Measurements from ENCODE around the gene SPSB4.

SPSB4 gene

GRCh38 chr3:141055136-141055535 lies 4.0 kb downstream of the SPSB4 start:
- no peak for DNase-seq (ENCODE audit: low read depth)

- DNase-seq (ENCODE audit: low read depth): no peak
Observed at GRCh38 chr3:141055536-141056445, 4.6 kb downstream of the SPSB4 start.

DNA sequence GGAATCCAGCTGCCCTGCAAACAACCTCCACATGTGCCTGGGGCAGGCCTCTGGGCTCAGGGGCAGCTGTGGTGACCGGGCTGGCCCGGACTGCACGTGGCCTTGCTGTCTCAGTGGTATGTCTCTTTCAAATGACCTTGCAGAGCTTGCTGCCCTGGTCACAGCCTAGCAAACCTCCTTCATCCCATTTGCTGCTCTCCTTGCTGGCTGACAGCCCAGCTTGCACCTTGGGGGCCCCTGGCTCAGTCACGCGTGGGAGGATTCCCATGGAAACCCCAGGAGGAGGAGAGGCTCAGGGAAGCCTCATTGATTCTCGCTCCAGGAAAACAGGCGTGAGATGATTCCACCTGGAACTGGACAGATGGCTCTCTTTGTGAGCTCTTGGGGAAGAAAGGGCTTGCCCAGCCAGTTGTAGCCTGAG lies 5.6 kb downstream of the SPSB4 start:
- DNase-seq (ENCODE audit: low read depth): no peak

DNA sequence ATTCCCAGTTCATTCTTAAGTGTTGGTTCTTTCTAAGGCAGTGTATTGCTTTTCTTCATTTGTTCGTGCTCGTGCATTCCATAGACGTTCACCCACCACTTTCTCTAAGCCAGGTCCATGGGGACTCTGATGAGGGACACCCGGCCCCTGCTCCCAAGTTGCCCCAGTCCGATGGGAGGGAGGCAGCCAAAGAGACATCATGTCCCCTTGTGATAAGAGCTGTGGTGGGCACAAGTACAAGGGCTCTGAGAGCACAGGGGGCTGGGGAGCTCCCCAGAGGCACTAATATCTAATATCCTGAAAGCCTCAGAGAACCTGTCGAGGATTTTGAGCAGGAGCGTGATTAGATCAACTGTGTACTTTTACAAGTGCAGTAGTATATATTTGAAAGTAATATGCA lies 6.3 kb downstream of the SPSB4 start:
- DNase-seq (ENCODE audit: low read depth): no peak

DNA sequence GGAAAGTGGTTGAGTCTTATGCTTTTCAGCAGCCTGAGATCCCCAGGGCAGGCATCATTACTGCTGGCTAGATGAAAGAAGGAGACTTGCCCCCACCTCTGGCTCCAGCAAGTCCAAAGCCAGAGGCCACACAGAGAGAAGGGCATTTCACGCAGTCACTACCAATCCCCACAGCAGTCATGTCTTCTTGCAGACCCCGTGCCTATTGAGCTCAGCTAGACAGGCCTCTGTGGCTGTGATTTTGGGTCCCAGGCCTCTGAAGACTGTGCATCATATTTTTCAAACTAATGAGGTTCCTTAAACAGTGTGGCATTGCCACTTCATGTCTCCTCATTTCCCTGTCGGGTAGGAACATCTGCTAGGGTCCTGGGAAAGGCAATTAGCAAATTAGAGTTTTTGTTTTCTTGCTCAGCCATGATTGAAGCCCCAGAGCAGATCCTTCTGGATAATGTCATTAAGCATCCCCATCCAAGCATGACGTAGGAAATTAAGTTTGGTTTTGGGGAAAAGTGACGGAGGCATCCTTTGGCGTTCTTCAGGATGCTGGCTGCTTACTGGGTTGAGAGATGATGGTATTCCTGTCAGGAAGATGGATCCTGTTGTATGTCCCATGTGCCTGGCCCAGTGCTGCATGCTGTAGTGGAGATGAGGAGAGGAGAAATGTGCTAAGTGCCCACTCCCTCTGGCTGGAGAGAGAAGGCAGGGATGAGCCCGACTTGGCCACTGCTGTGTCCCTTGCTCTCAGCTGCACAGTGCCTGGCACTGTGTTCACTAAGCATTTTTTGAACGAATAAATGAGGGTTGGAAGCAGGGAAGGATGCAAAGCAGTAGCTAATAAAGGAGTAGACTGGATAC lies 7.0 kb downstream of the SPSB4 start:
- DNase-seq (ENCODE audit: low read depth): no peak

- DNase-seq (ENCODE audit: low read depth): no peak
Observed at GRCh38 chr3:141058996-141059395, 7.8 kb downstream of the SPSB4 start.

DNA sequence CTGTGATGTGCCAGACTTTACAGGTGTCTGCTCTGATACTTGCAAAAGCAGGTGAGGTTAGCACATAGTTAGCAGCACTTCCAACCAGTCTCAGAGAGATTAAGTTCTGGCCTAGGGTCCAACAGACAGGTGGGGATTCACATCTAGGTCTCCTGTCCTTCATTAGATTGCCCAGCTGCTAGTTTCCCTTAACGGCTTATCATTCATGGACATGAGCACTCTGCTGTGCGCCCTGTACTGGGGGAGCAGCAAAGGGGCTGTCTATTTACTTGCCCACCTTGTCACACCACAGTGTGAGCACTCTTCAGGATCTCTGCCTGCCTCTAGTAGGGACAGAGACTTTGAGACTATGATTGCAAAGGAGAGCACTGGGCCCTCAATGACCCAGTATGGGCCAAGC lies 8.7 kb downstream of the SPSB4 start:
- no peak for DNase-seq (ENCODE audit: low read depth)

GRCh38 chr3:141060327-141060726 lies 9.2 kb downstream of the SPSB4 start:
- no peak for DNase-seq (ENCODE audit: low read depth)

GRCh38 chr3:141063831-141064230 lies 12.7 kb downstream of the SPSB4 start:
- no peak for DNase-seq (ENCODE audit: low read depth)

DNA sequence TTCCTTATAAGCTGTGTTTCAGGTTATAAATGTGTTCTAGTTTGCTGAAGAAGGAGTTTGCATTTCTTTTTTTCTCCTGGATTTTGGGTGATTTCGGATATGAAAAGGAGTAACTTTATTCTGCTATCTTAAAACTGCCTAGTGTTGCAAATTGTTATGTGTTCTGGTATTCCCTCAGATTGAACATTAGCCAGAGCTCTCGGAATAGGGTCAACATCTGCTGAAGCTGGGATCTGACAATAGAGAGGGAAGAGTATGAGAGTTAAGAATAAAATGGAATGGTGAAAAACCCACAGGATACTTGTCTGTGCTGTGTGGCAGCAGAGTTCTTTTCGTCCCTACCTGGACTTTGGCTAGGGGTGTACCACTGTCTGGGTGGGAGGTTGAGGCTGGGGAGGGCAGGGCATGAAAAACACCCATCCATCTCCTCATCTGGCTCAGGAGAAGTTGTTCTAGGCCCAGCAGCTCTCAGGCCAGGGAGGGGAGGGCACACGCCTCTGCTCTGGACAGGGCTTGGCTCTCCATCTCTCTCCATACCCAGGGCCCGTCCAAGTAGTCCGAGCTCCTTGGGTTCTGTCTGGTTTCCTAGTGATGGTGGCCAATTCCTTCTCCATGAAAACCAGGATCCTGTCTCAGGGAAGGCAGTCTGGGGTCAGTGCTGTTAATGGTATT lies 13.2 kb downstream of the SPSB4 start:
- DNase-seq (ENCODE audit: low read depth): no peak

DNA sequence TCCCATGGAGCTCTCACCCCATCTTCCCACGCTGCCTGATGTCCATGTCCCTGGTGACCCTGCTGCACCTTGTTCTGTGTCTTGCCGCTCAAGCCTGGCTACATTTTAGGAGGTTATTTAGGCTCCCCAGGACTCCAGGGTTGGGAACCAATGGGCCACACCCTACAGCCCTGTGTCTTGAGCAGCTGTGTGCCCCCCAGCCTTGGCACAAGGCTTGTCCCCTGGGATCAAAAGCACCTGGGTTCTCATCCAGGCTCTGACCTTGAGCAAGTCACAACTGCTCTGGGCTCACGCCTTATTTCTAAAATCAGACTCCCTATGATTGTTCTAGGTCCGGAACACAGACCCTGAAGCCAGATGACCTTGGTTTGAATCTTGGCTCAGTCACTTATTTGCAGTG lies 14.1 kb downstream of the SPSB4 start:
- no peak for DNase-seq (ENCODE audit: low read depth)

- no peak for DNase-seq (ENCODE audit: low read depth)
Observed at GRCh38 chr3:141065841-141066805, 15.0 kb downstream of the SPSB4 start.

- DNase-seq (ENCODE audit: low read depth): no peak
Observed at GRCh38 chr3:141067206-141067974, 16.2 kb downstream of the SPSB4 start.

DNA sequence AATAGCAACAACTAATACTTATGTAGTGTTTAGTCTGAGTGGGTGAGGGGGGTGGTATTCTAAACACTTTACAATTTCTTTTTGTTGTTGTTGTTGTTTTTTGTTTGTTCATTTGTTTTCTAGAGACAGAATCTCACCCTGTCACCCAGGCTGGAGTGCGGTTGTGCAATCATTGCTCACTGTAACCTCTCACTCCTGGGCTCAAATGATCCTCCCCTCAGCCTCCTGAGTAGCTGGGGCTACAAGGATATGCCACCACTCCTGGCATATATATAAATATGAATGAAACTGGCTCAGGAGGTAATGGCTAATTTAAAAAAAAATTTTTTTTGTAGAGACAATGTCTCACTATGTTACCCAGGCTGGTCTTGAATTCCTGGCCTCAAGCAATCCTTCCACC lies 19.1 kb downstream of the SPSB4 start:
- DNase-seq (ENCODE audit: low read depth): no peak

- DNase-seq (ENCODE audit: low read depth): no peak
Observed at GRCh38 chr3:141070727-141071357, 19.7 kb downstream of the SPSB4 start.

DNA sequence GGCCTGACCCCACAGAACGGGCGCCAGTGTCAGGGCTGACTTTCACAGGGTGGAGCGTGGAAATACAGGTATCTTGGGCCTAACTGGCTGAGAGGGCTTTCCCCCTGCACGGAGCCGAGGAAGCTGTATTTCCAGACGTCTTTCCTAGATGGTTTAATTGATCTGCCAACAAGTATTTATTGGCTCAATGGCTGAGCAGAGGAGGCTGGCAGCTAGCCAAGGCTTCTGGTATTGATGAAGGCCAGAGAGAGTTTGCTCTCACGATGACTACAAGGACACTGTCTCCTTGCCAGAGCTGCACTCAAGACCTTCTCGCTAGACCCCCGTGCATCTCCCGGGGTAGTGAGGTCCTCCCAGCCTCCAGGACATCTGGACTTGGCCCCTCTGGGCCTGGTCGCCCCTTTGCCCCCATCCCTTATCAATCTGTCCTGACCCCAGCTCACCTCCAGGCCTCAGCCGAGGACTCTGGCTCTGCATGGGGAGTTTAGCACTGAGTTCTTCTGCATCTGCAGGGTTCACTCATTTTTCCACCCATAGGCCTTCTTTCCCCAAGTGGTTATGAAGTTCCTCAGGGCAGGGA lies 20.6 kb downstream of the SPSB4 start:
- no peak for DNase-seq (ENCODE audit: low read depth)

DNA sequence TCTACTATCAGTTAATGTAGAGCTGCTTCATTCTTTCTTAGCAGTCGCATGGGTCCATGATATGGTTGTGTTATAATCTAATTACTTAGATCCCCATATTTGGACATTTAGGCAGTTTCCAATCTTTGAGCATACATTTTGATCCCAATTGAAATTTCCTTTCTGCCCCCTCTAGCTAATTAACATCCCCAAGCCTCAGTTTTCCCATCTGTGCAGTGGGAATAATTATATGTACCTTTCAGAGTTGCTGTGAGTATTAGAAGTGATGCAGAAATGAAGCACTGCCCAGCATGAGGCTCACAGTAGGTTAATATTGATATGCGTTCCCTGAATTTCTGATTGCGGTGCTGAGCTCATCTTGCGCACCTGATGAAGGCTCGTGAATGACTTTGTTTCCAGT lies 21.8 kb downstream of the SPSB4 start:
- DNase-seq (ENCODE audit: low read depth): no peak

DNA sequence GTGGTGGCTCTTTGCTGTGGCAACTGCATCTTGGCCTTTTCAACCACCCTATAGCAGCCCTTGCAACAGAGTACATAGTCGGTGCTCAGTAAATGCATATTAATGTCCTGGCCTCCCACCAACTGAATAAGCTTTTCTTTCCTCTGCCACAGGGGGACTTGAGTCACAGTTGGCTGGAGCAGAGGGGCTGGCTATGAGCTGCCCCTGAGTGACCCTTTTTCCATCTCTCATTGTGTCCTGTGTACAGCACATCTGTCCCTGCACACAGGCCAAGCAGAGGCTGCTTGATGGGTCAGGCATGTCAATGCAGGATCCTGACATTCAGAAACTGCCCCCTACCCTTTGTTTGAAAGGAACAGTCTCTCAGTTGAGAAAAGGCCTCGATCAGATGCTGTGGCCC lies 22.4 kb downstream of the SPSB4 start:
- DNase-seq (ENCODE audit: low read depth): no peak

DNA sequence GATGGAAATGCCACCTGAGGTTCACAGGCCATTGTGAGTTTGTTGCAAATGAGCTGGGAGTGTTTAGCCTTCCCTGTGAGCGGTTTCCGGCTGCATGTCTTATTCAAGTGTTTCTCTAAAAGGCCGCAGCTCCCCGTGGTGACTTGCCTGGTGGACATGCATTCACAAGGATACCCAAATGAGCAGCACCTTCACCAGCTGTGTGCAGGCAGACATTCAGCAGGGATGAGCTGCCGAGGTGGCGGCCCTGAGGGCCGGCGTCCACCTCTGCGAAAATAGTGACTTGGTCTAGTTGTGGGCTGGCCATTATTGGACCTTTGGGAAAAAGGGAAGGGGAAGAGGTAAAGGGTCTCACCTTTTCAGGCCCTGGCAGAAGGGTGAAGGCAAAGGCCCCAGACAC lies 23.4 kb downstream of the SPSB4 start:
- no peak for DNase-seq (ENCODE audit: low read depth)

Measured in stimulated activated CD8-positive, alpha-beta memory T cell treated with anti-CD3 and anti-CD28 coated beads, Interleukin-4, amount 100 ng/mL, for 24 hours (primary cell).